Colonic mucosa (tissue), 4 donors: ENCODE measurements around the gene PRCP. TPM values are rescaled to one million over a fixed set of nuclear protein-coding genes. Genes with fewer than 3 reads are reported as not detected.

Experiments
- DNase-seq: peaks from one replicate; pipeline ENCODE4 v3.0.0-alpha.2; 2020
- H3K27ac ChIP-seq: fragments of 200-600 bp; one replicate; pipeline ENCODE4 v1.8.0; 2021
- H3K27me3 ChIP-seq: fragments of 200-600 bp; one replicate; pipeline ENCODE4 v1.8.0; 2021
- H3K36me3 ChIP-seq: fragments of 200-600 bp; one replicate; pipeline ENCODE4 v1.8.0; 2021
- H3K4me1 ChIP-seq: fragments of 200-600 bp; one replicate; pipeline ENCODE4 v1.8.0; 2021; ENCODE audit warnings: mild to moderate bottlenecking
- H3K4me3 ChIP-seq: fragments of 200-600 bp; one replicate; pipeline ENCODE4 v1.8.0; 2021
- H3K9ac ChIP-seq, 2 donors: one replicate each; pipeline ENCODE4 v1.7.0; 2013; ENCODE audit warnings: control low read depth in 2 of 2, low read depth in 2 of 2, low read length in 2 of 2
- H3K9me3 ChIP-seq: fragments of 200-600 bp; one replicate; pipeline ENCODE4 v1.8.0; 2021
- intact Hi-C: fragments of 100-400 bp; cut with DNase I; formaldehyde crosslinking; loops from one replicate; pipeline ENCODE4 v1.14.1; 2022
- total RNA-seq, 2 donors: library from RNA; stranded (reverse); fragmentation: NEBNext Ultra II Directional in 1 of 2; extraction: Animal tissue kit (Norgen Biotek cat#: 25700) in 1 of 2; gene quantifications; one replicate each; pipeline ENCODE4 v1.2.1, GENCODE V29; 2021
- TF ChIP-seq, protein P1 (sequence below): fragments of 200-600 bp; IDR thresholded peaks from one replicate; pipeline ENCODE4 v1.8.0; 2022; ENCODE audit warnings: antibody characterized with exemption, mild to moderate bottlenecking
- donor health status: healthy.
- donor health status: DM: no; HTN: no; CAD: no.
- donor health status: DM: no; HTN: no; CAD: no.

PRCP gene
- total RNA-seq, 2 donors from 2014 or later: 24.9 to 41.3 TPM

DNA sequence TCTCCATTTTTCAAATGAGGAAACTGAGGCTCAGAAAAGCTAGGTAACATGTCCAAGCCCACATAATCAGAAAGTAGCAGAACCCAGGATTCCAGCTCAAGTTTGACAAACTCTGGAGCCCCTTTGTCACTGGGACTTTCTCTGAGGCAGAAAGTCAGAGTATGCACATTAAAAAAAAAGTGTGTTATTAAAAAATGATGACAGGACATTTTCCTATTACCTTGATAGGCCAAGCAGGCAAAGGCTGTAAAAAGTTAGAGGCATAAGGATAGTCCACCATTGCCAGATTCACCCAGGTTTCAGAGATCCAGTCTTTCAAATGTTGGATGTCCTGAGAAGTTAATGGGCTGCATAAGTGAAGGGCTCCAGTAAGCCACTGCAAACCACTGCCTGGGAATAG lies 51.4 kb downstream of the PRCP start:
- no peaks in the 10 kb centered on the region for H3K9me3 ChIP-seq
- no peak overlapping the region for H3K9ac ChIP-seq
- no peaks in the 10 kb centered on the region for H3K27me3 ChIP-seq
- H3K4me1 ChIP-seq: no peaks in the 10 kb centered on the region
- TF ChIP-seq, protein P1, sequence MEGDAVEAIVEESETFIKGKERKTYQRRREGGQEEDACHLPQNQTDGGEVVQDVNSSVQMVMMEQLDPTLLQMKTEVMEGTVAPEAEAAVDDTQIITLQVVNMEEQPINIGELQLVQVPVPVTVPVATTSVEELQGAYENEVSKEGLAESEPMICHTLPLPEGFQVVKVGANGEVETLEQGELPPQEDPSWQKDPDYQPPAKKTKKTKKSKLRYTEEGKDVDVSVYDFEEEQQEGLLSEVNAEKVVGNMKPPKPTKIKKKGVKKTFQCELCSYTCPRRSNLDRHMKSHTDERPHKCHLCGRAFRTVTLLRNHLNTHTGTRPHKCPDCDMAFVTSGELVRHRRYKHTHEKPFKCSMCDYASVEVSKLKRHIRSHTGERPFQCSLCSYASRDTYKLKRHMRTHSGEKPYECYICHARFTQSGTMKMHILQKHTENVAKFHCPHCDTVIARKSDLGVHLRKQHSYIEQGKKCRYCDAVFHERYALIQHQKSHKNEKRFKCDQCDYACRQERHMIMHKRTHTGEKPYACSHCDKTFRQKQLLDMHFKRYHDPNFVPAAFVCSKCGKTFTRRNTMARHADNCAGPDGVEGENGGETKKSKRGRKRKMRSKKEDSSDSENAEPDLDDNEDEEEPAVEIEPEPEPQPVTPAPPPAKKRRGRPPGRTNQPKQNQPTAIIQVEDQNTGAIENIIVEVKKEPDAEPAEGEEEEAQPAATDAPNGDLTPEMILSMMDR: no peak
- no peak overlapping the region for H3K27ac ChIP-seq
- intact Hi-C loops: no loop called here
- no peak for DNase-seq
- no peaks in the 10 kb centered on the region for H3K36me3 ChIP-seq
- H3K4me3 ChIP-seq: no peak overlapping the region

DNA sequence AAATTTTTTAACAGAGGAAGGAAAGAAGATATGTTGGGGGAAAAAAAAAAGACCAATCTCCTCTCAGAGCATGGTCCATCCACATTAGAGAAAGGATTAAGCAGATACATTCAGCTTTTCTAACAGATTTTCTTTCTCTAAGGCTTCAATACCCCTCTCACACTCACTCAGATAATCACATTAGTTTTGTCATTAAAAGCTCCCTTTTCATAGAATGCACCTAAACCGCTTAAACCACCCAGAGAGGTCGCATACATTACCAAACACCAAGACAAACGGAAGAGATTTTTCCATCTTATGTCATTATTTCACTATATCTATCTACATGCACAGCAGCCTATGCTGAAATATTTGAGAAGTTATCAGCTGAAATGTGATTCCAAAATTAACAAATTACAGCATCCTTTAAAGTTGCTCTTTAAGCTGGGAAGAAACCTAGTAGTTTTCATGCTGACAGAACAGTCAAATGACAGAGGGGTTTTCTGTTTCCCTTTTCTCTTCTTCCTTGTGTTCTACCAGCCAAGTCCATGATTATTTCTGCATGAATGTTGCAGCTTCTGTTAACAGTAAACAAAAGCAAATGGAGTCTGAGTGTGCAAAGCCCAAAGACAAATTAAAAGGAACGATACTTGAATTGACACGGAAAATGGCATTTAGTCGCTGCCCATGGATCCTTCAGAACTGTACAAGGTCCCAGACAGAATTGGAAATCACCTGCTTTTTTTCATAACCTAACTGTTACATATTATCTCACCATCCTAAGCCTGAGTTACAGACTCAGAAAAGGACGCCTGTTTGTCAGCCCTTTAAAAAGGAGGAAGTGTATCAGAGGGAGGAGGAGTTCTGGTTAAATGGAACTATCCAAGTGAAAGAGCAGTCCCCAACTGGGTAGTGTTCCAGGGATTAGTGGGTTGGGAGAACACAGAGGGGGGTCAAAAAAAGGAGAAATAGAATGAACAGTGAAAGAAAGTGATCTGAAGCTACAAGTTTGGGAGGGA lies 54.6 kb downstream of the PRCP start:
- intact Hi-C loops: no loop called here
- Histone ChIP-seq H3K4me3 (no peak overlapping the region), H3K9ac (no peak overlapping the region), H3K36me3 (no peaks in the 10 kb centered on the region), H3K27me3 (no peaks in the 10 kb centered on the region), H3K9me3 (no peaks in the 10 kb centered on the region), H3K27ac (no peak overlapping the region), H3K4me1 (no peaks in the 10 kb centered on the region)
- DNase-seq: no peak
- TF ChIP-seq, protein P1: no peak

- Histone ChIP-seq H3K36me3 (no peaks in the 10 kb centered on the region), H3K9ac (no peak overlapping the region), H3K27me3 (no peaks in the 10 kb centered on the region), H3K4me3 (no peak overlapping the region), H3K27ac (no peak overlapping the region), H3K4me1 (no peaks in the 10 kb centered on the region), H3K9me3 (no peaks in the 10 kb centered on the region)
- TF ChIP-seq, protein P1: no peak
- intact Hi-C loops: no loop called here
- no peak for DNase-seq
Observed at GRCh38 chr11:82843057-82843795, 57.0 kb downstream of the PRCP start.

GRCh38 chr11:82842019-82842418 lies 58.2 kb downstream of the PRCP start:
- intact Hi-C loops: no loop called here
- TF ChIP-seq, protein P1: no peak

DNA sequence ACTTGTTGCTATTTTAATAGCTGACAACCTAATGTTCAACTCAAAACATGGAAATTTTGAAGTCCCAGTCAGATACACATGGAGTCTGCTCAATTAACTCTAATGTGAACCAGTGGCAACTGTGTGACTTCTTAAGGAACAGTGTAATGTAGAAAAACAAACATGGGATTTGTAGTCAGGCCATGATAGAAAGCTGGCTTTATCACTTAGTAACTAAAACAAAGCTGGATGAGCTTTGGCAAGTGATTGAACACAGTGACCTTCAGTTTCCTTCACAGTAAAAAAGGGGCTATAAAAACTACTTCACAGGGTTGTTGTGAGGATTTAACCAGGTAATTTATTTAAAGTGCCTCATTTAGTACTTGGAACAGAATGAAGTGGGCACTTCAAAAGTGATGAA lies 62.6 kb downstream of the PRCP start:
- no peak overlapping the region for H3K27ac ChIP-seq
- H3K9ac ChIP-seq: no peak overlapping the region
- DNase-seq: no peak
- intact Hi-C loops: no loop called here
- TF ChIP-seq, protein P1: no peak
- H3K27me3 ChIP-seq: no peaks in the 10 kb centered on the region
- no peaks in the 10 kb centered on the region for H3K4me1 ChIP-seq
- no peaks in the 10 kb centered on the region for H3K9me3 ChIP-seq
- no peaks in the 10 kb centered on the region for H3K36me3 ChIP-seq
- no peak overlapping the region for H3K4me3 ChIP-seq

More at GRCh38 chr11:82842019-82842418, 58.2 kb downstream of the PRCP start:
- no peak overlapping the region for H3K4me3 ChIP-seq
- H3K27me3 ChIP-seq: no peaks in the 10 kb centered on the region
- no peaks in the 10 kb centered on the region for H3K4me1 ChIP-seq
- no peak for DNase-seq
- no peaks in the 10 kb centered on the region for H3K36me3 ChIP-seq
- no peak overlapping the region for H3K9ac ChIP-seq
- H3K9me3 ChIP-seq: no peaks in the 10 kb centered on the region
- no peak overlapping the region for H3K27ac ChIP-seq
